GM18951 (cell line): ENCODE measurements around the gene OXSR1.
"Not testable (repeated sequence)": the region's sequence is repeated elsewhere in the genome, so short reads cannot be mapped to it uniquely, and the experiment has no call there.

Source experiments
- POLR2A ChIP-seq: IDR thresholded peaks from 4 replicates; pipeline ENCODE4 v1.6.1; 2011; ENCODE audit warnings: mild to moderate bottlenecking; ENCODE audit not compliant: insufficient read length, insufficient read depth; ENCODE audit errors: extremely low read depth
- in situ Hi-C: fragments of 300-500 bp; cut with MboI; formaldehyde crosslinking; loops from one replicate; pipeline ENCODE4 v1.12.0; 2022; ENCODE audit warnings: low sequenced_read_pairs, mixed read lengths, inconsistent platforms; ENCODE audit not compliant: unreplicated experiment

OXSR1 gene

GRCh38 chr3:38274864-38275649 is 109.7 kb downstream of the OXSR1 start:
- in situ Hi-C loops, result no loop called here
- TF ChIP-seq POLR2A, result no peak

DNA sequence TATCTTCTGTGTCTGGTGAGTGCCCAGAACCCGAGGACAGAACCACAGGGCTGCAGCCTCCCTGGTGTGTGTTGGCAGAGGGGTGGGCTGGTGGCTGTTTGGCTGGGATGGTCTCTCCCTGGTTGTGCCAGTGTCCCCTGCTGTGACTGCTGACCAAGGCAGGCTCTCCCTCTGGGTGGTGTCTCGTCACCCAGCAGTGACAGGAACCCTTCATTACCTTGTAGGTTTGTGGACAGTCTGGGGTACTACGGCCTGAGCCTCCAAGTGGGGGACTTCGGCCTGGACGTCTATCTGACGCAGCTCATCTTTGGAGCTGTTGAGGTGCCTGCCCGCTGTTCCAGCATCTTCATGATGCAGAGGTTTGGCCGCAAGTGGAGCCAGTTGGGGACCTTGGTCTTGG is 110.3 kb downstream of the OXSR1 start:
- no peak for TF ChIP-seq POLR2A
- in situ Hi-C loops, result no loop called here

- no peak for TF ChIP-seq POLR2A
- in situ Hi-C loops, result no loop called here
These were observed 111.0 kb downstream of the OXSR1 start for GRCh38 chr3:38276081-38276916.

DNA sequence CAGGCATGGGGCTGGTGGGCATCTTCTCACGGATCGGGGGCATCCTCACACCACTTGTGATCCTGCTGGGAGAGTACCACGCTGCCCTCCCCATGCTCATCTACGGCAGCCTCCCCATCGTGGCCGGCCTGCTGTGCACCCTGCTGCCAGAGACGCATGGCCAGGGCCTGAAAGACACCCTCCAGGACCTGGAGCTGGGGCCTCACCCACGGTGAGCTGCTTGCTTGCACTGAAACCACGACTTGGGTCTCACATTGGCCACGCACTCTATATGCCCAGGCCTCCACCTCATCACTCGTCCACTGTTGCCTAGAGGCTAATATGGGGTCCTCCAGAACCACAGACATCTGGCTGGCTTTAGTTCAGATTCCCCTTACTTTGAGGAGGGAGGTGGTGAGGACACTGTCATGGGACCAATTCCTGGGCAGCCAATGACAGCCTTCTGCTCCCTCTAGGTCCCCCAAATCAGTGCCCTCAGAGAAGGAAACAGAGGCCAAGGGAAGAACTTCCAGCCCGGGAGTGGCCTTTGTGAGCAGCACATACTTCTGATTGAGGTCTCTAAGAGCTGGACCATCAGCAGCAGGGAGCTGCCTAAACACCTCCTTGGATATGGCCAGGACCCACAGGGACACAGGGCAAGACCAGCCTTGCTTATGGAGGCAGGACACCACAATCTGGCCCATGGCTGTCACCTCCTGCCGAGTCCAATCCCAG is 111.7 kb downstream of the OXSR1 start:
- in situ Hi-C loops, result no loop called here
- TF ChIP-seq POLR2A, result no peak

- in situ Hi-C loops, result no loop called here
- TF ChIP-seq POLR2A, result no peak
These were observed 113.5 kb downstream of the OXSR1 start for GRCh38 chr3:38278841-38279240.

DNA sequence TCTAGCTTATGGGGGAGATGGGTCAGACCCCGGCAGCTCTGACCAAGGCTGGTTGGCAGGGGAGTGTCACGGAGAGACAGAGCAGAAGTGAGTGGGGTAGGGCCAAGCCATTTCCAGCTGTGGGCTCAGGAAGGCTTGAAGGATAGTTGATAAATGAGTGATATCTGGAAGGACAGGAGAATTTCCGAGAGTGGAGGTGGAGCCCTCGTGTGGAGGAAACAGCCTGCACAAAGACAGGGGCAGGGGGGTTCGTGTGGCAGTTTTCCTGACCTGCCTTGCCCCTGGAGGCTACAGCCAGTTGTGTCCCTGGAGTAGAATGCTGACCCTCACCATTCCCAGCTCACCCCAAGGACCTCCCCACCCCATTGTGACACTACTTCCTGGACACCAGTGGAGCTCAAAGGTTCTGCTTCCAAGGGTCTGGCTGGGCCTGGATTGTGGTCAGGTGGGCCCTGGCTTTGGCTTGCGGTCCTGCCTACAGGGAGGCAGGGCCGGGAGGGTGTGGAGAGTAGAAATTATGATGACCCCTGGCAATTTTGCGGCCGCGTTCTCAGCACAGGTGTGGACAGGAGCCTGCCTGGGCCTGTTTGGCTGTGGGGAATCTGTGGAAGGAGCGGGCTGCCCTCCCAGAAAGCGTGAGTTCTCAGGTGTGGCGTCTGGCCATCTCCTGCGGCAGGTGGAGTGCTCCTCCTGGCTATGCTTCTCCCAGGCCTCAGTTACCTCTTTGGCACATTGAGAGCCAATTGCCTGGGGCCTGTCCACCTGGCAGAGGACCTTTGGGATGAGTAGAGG is 116.8 kb downstream of the OXSR1 start, which contains the start of gene SLC22A14:
SLC22A14 (plus strand) TSS at position 400 of the 792 bp plus-strand sequence. CDS start 23,733 bp downstream, outside the sequence.
- in situ Hi-C loops, result no loop called here
- no peak for TF ChIP-seq POLR2A

- TF ChIP-seq POLR2A, result no peak
- in situ Hi-C loops, result no loop called here
These were observed 118.7 kb downstream of the OXSR1 start for GRCh38 chr3:38283810-38284755.

DNA sequence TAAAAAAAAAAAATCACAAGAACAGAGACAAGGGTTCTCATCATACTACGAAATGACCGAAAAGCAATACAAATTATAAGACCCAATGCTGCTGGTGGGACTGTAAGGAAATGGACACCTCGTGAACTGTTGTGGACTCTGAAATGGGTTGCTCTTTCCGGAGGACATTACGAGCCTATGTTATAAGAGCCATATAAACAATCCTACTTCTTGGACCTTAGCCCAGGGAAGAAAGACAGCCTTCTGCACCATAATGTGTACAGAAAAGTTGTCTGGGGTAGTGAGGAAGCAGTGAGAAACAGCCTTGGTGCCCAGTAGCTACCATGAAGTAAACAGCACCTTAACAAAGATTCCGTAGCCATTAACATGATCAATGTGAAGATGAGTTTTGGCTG is 119.4 kb downstream of the OXSR1 start:
- in situ Hi-C loops, result no loop called here

DNA sequence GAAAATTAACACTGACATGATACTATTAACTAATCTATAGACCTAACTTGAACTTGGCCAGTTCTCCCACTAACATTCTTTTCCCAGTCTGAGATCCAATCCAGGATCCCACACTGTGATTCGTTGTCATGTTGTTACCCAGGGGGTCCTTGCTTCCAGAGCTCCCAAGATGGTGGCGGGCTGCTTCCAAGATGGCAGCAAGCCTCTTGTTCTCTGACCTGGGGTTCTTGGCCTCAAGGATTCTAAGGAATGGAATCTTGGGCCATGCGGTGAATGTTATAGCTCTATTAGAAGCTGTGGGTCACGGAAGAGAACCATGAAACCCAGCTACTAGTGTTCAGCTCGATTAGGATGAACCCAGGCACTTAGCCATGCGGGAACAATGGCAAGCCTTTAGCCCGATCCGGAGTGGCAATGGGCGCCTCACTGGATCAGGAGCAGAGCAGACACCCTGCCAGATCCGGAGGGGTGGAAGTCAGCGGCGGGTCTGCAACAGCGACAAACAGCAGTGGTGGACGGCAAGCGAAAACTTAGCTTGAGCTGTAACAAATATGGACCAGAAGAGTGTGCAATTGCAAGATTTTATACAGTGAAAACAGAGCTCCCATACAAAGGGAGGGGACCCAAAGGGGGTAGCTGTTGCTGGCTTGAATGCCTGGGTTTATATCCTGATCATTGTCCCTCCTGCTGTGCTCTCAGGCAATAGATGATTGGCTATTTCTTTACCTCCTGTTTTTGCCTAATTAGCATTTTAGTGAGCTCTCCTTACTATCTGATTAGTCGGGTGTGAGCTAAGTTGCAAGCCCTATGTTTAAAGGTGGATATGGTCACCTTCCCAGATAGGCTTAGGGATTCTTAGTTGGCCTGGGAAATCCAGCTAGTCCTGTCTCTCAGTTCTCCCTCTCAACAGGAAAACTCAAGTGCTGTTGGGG is 124.2 kb downstream of the OXSR1 start:
- in situ Hi-C loops, result not testable (repeated sequence)

More for the DNA sequence above, 119.4 kb downstream of the OXSR1 start:
- no peak for TF ChIP-seq POLR2A

DNA sequence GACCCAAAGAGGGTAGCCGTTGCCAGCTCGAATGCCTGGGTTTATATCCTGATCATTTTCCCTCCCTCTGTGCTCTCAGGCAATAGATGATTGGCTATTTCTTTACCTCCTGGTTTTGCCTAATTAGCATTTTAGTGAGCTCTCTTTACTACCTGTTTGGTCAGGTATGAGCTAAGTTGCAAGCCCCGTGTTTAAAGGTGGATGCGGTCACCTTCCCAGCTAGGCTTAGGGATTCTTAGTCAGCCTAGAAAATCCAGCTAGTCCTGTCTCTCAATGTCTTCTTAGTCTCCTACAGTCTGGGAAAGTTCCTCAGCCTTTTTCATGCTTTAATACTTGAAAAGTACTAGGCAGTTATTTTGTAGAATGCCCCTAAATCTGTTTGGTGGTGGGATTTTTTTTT is 131.7 kb downstream of the OXSR1 start:
- in situ Hi-C loops, result not testable (repeated sequence)

GRCh38 chr3:38297537-38297936 is 132.2 kb downstream of the OXSR1 start:
- no peak for TF ChIP-seq POLR2A
- in situ Hi-C loops, result no loop called here
